ENCODE data around the gene RHNO1.

Gene RHNO1

GRCh38 chr12:2902272-2902880, 25.4 kb downstream of the RHNO1 start:
- DNase-seq (ENCODE audit: low spot score): no peak

- DNase-seq (ENCODE audit: low spot score): no peak
Measured at GRCh38 chr12:2904260-2904659, 27.2 kb downstream of the RHNO1 start.

GRCh38 chr12:2912216-2912575, 35.2 kb downstream of the RHNO1 start:
- no peak for DNase-seq (ENCODE audit: low spot score)

GRCh38 chr12:2919249-2919648, 42.2 kb downstream of the RHNO1 start:
- no peak for DNase-seq (ENCODE audit: low spot score)

- peak; percentile 22 for DNase-seq (ENCODE audit: low spot score)
Measured at GRCh38 chr12:2922329-2922728, 45.3 kb downstream of the RHNO1 start.

GRCh38 chr12:2923057-2923456, 46.0 kb downstream of the RHNO1 start:
- no peak for DNase-seq (ENCODE audit: low spot score)

GRCh38 chr12:2924019-2924418, 47.0 kb downstream of the RHNO1 start:
- no peak for DNase-seq (ENCODE audit: low spot score)

- peak; percentile 31 for DNase-seq (ENCODE audit: low spot score)
Measured at GRCh38 chr12:2925322-2925995, 48.4 kb downstream of the RHNO1 start.

GRCh38 chr12:2930865-2931264, 53.8 kb downstream of the RHNO1 start:
- no peak for DNase-seq (ENCODE audit: low spot score)

GRCh38 chr12:2933586-2933985, 56.6 kb downstream of the RHNO1 start:
- DNase-seq (ENCODE audit: low spot score): no peak

- DNase-seq (ENCODE audit: low spot score): no peak
Measured at GRCh38 chr12:2934371-2934770, 57.3 kb downstream of the RHNO1 start.

- DNase-seq (ENCODE audit: low spot score): no peak
Measured at GRCh38 chr12:2936301-2936700, 59.3 kb downstream of the RHNO1 start.

GRCh38 chr12:2937500-2937899, 60.5 kb downstream of the RHNO1 start:
- no peak for DNase-seq (ENCODE audit: low spot score)

All from AG08395 (cell line).